GM12872 (cell line): Measurements from ENCODE around the gene VTCN1.

Source experiments
- CTCF ChIP-seq: IDR thresholded peaks from 3 replicates; pipeline ENCODE4 v1.5.1; 2011; ENCODE audit warnings: low read depth, mild to moderate bottlenecking, low read length, moderate library complexity; ENCODE audit not compliant: insufficient read depth

Gene VTCN1

GRCh38 chr1:117240547-117240946 lies 29.8 kb upstream of the VTCN1 start:
- no peak for TF ChIP-seq CTCF

GRCh38 chr1:117239467-117239866 lies 28.7 kb upstream of the VTCN1 start:
- no peak for TF ChIP-seq CTCF

- no peak for TF ChIP-seq CTCF
Observed at GRCh38 chr1:117237726-117238381, 27.1 kb upstream of the VTCN1 start.

- TF ChIP-seq CTCF, result no peak
Observed at GRCh38 chr1:117235863-117236465, 25.2 kb upstream of the VTCN1 start.

GRCh38 chr1:117232531-117232930 lies 21.8 kb upstream of the VTCN1 start:
- TF ChIP-seq CTCF, result no peak

- no peak for TF ChIP-seq CTCF
Observed at GRCh38 chr1:117231748-117232373, 21.1 kb upstream of the VTCN1 start.

GRCh38 chr1:117231312-117231711 lies 20.6 kb upstream of the VTCN1 start:
- no peak for TF ChIP-seq CTCF
